ENCODE measurements around the gene EHD2. TPM values are rescaled to one million over a fixed set of nuclear protein-coding genes. Genes with fewer than 3 reads are reported as not detected.
"Not testable (repeated sequence)": the region's sequence is repeated elsewhere in the genome, so short reads cannot be mapped to it uniquely, and the experiment has no call there.

The EHD2 gene
- total RNA-seq, 2 experiments from 2014 or later: 0.34 TPM; not detected in 1

- Mint-ChIP-seq H3K4me3 (no peak overlapping the region), H3K4me1 (ENCODE audit: low read depth) (peaks cover 5% of the 10 kb centered on the region), H3K9me3 (ENCODE audit: insufficient read depth) (no peaks in the 10 kb centered on the region), H3K36me3 (ENCODE audit: low read depth) (peaks cover 11% of the 10 kb centered on the region), H3K27ac (no peak overlapping the region), H3K27me3 (ENCODE audit: low read depth) (no peaks in the 10 kb centered on the region)
- ATAC-seq (no peak), DNase-seq (no peak)
- POLR2A ChIA-PET: no interaction called here
- CTCF ChIA-PET: interaction anchor here (0.9 to 8.4 kb wide), 4 partner anchors 10 to 266 kb away, joined by 3 to 118 read pairs (median 6); partner anchors contain the start of genes EHD2 and KPTN
Measured at GRCh38 chr19:47703301-47703700, 9.9 kb upstream of the EHD2 start.

- CTCF ChIA-PET: interaction anchor here (0.9 to 8.4 kb wide), 5 partner anchors 9 to 267 kb away, joined by 3 to 118 read pairs (median 4); partner anchors contain the start of genes EHD2, KPTN and NAPA
- Mint-ChIP-seq H3K4me1 (ENCODE audit: low read depth) (peaks cover 5% of the 10 kb centered on the region), H3K36me3 (ENCODE audit: low read depth) (peaks cover 11% of the 10 kb centered on the region), H3K9me3 (ENCODE audit: insufficient read depth) (no peaks in the 10 kb centered on the region), H3K27ac (no peak overlapping the region), H3K27me3 (ENCODE audit: low read depth) (no peaks in the 10 kb centered on the region), H3K4me3 (no peak overlapping the region)
- ATAC-seq (no peak), DNase-seq (no peak)
- POLR2A ChIA-PET: no interaction called here
Measured at GRCh38 chr19:47704024-47704423, 9.2 kb upstream of the EHD2 start.

DNA sequence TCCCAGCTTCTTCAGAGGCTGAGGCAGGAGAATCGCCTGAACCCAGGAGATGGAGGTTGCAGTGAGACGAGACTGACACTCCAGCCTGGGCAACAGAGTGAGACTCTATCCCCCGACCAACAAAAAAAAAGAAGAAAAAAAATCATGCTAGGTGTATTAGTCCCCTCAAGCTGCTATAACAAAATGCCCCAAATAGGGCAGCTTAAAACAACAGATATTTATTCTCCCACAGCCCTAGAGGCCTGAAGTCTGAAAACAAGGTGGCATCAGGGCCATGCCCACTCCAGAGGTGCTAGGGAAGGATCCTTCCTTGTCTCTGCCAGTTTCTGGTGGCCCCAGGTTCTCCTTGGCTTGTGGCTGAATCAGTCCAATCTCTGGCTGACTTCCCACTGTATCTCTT lies 8.6 kb upstream of the EHD2 start:
- Mint-ChIP-seq H3K27me3 (ENCODE audit: low read depth) (no peaks in the 10 kb centered on the region), H3K4me3 (no peak overlapping the region), H3K4me1 (ENCODE audit: low read depth) (peaks cover 5% of the 10 kb centered on the region), H3K27ac (no peak overlapping the region), H3K9me3 (ENCODE audit: insufficient read depth) (no peaks in the 10 kb centered on the region), H3K36me3 (ENCODE audit: low read depth) (peaks cover 11% of the 10 kb centered on the region)
- ChIA-PET POLR2A (no interaction called here), CTCF (interaction anchor here (1.2 to 8.4 kb wide), 4 partner anchors 189 to 272 kb away, joined by 3 to 118 read pairs (median 7); partner anchors contain the start of genes KPTN and NAPA)
- ATAC-seq: no peak
- no peak for DNase-seq

- CTCF ChIA-PET: interaction anchor here (0.7 to 8.4 kb wide), 20 partner anchors 8 to 411 kb away, joined by 3 to 118 read pairs (median 4); partner anchors contain the start of gene KPTN
- Mint-ChIP-seq H3K4me1 (ENCODE audit: low read depth) (peaks cover 5% of the 10 kb centered on the region), H3K27me3 (ENCODE audit: low read depth) (peaks cover 5% of the 10 kb centered on the region), H3K27ac (no peak overlapping the region), H3K36me3 (ENCODE audit: low read depth) (peaks cover 7% of the 10 kb centered on the region), H3K9me3 (ENCODE audit: insufficient read depth) (no peaks in the 10 kb centered on the region), H3K4me3 (no peak overlapping the region)
- POLR2A ChIA-PET: interaction anchor here (1.6 kb wide), 1 partner anchor 271 kb away, joined by 10 read pairs; no protein-coding TSS in a partner anchor
- DNase-seq (peak; percentile 87), ATAC-seq (peak; percentile 96)
Measured at GRCh38 chr19:47707135-47707925, 5.9 kb upstream of the EHD2 start.

DNA sequence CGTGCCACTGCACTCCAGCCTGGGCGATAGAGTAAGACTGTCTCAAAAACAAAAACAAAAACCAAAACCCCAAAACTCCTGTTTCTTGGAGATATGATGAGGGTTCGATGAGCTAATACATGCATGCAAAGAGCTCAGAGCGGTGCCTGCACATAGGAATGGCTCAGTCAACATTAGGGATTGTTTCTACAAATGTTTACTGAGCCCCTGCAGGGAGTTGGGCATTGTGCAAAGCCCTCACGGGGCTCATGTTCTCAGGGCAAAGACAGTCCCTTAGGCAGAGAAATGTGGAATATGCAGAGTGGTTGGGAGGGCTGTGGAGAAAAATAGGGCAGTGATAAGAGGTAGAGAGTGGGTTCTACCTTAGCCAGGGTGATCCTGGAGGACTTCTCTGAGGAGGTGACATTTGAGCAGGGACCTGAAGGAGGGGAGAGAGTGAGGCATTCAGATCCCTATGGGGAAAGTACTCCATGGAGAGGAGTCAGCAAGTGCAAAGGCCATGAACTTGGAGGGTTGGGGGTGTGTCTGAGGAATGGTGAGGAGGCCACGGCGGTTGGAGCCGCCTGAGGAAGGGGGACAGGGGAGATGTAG lies 1.5 kb upstream of the EHD2 start:
- POLR2A ChIA-PET: interaction anchor here (1.2 kb wide), 1 partner anchor 31 kb away, joined by 3 read pairs; no protein-coding TSS in a partner anchor
- DNase-seq (no peak), ATAC-seq (no peak)
- Mint-ChIP-seq H3K4me1 (ENCODE audit: low read depth) (peaks cover 7% of the 10 kb centered on the region), H3K27ac (no peak overlapping the region), H3K4me3 (no peak overlapping the region), H3K9me3 (ENCODE audit: insufficient read depth) (no peaks in the 10 kb centered on the region), H3K27me3 (ENCODE audit: low read depth) (peaks cover 28% of the 10 kb centered on the region), H3K36me3 (ENCODE audit: low read depth) (no peaks in the 10 kb centered on the region)
- CTCF ChIA-PET: interaction anchor here (1.1 to 6.4 kb wide), 12 partner anchors 12 to 363 kb away, joined by 3 to 64 read pairs (median 6); partner anchors contain the start of genes DHX34 and NOP53

GRCh38 chr19:47714339-47714738 lies 1.1 kb downstream of the EHD2 start:
- Mint-ChIP-seq H3K27ac (no peak overlapping the region), H3K27me3 (ENCODE audit: low read depth) (peaks cover 28% of the 10 kb centered on the region), H3K4me3 (no peak overlapping the region), H3K9me3 (ENCODE audit: insufficient read depth) (no peaks in the 10 kb centered on the region), H3K36me3 (ENCODE audit: low read depth) (no peaks in the 10 kb centered on the region), H3K4me1 (ENCODE audit: low read depth) (peaks cover 2% of the 10 kb centered on the region)
- DNase-seq: no peak
- ChIA-PET POLR2A (no interaction called here), CTCF (interaction anchor here (0.7 to 6.4 kb wide), 7 partner anchors 9 to 282 kb away, joined by 3 to 64 read pairs (median 4); partner anchors contain the start of gene NOP53)
- ATAC-seq: no peak

DNA sequence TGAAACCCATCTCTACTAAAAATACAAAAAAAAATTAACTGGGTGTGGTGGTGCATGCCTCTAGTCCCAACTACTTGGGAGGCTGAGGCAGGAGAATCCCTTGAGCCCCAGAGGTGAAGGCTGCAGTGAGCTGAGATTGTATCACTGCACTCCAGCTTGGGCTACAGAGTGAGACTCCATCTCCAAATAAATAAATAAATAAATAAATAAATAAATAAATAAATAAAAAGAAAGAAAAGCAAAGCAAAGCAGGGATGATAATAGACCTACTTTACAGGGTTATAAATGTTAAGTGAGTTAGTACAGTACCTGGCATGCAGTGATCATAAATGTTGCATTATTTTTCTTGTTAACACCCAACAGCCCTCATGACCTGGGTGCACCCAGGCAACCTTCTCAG lies 1.6 kb downstream of the EHD2 start:
- POLR2A ChIA-PET; H3K27ac Mint-ChIP-seq; DNase-seq; H3K36me3 Mint-ChIP-seq (ENCODE audit: low read depth); H3K4me1 Mint-ChIP-seq (ENCODE audit: low read depth); ATAC-seq; H3K4me3 Mint-ChIP-seq; H3K9me3 Mint-ChIP-seq (ENCODE audit: insufficient read depth): not testable (repeated sequence)
- H3K27me3 Mint-ChIP-seq (ENCODE audit: low read depth): peaks cover 28% of the 10 kb centered on the region
- CTCF ChIA-PET: interaction anchor here (0.7 to 6.4 kb wide), 6 partner anchors 9 to 278 kb away, joined by 3 to 64 read pairs (median 4); partner anchors contain the start of gene NOP53

DNA sequence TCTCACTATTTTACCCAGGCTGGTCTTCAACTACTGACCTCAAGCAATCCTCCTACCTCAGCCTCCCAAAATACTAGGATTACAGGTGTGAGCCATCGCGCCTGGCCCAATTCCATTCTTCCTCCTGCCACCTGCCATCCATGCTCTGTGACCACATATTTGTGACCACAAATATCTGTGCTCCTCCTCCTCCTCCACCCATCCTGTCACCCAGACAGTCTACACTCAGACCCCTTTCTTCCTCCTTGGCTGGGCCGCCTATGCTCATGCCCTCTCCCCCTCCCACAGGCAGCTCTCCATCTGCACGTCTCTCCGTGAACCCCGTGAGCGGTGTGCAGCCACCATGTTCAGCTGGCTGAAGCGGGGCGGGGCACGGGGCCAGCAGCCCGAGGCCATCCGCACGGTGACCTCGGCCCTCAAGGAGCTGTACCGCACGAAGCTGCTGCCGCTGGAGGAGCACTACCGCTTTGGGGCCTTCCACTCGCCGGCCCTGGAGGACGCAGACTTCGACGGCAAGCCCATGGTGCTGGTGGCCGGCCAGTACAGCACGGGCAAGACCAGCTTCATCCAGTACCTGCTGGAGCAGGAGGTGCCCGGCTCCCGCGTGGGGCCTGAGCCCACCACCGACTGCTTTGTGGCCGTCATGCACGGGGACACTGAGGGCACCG lies 3.2 kb downstream of the EHD2 start:
- Mint-ChIP-seq H3K27me3 (ENCODE audit: low read depth) (peaks cover 34% of the 10 kb centered on the region), H3K4me1 (ENCODE audit: low read depth) (peaks cover 2% of the 10 kb centered on the region), H3K27ac (no peak overlapping the region), H3K9me3 (ENCODE audit: insufficient read depth) (no peaks in the 10 kb centered on the region), H3K36me3 (ENCODE audit: low read depth) (no peaks in the 10 kb centered on the region), H3K4me3 (no peak overlapping the region)
- ChIA-PET POLR2A (no interaction called here), CTCF (interaction anchor here (2.3 to 6.4 kb wide), 2 partner anchors 10 to 28 kb away, joined by 10 to 64 read pairs; partner anchors contain the start of gene NOP53)
- DNase-seq (no peak), ATAC-seq (no peak)

GRCh38 chr19:47718415-47719046 lies 5.3 kb downstream of the EHD2 start:
- CTCF ChIA-PET; POLR2A ChIA-PET; DNase-seq; H3K4me1 Mint-ChIP-seq (ENCODE audit: low read depth); H3K27ac Mint-ChIP-seq; ATAC-seq; H3K9me3 Mint-ChIP-seq (ENCODE audit: insufficient read depth); H3K36me3 Mint-ChIP-seq (ENCODE audit: low read depth); H3K4me3 Mint-ChIP-seq: not testable (repeated sequence)
- peaks cover 25% of the 10 kb centered on the region for H3K27me3 Mint-ChIP-seq (ENCODE audit: low read depth)

- Mint-ChIP-seq H3K9me3 (ENCODE audit: insufficient read depth) (no peaks in the 10 kb centered on the region), H3K4me1 (ENCODE audit: low read depth) (no peaks in the 10 kb centered on the region), H3K27me3 (ENCODE audit: low read depth) (peaks cover 18% of the 10 kb centered on the region), H3K36me3 (ENCODE audit: low read depth) (no peaks in the 10 kb centered on the region), H3K4me3 (no peak overlapping the region), H3K27ac (no peak overlapping the region)
- no peak for ATAC-seq
- POLR2A ChIA-PET: no interaction called here
- CTCF ChIA-PET: no interaction called here
- no peak for DNase-seq
Measured at GRCh38 chr19:47719047-47719859, 6.0 kb downstream of the EHD2 start.

Measured in activated CD8-positive, alpha-beta T cell treated with anti-CD3 and anti-CD28 coated beads, Interleukin-2, amount 10 ng/mL, durations not matched to agents 7 days and 5 days (primary cell).